ENCODE results near the gene ITFG2.
A peak's percentile ranks its signal among the peaks of the same experiment; 100 is the strongest.
"Not testable (repeated sequence)": the region's sequence is repeated elsewhere in the genome, so short reads cannot be mapped to it uniquely, and the experiment has no call there.

Gene ITFG2

DNA sequence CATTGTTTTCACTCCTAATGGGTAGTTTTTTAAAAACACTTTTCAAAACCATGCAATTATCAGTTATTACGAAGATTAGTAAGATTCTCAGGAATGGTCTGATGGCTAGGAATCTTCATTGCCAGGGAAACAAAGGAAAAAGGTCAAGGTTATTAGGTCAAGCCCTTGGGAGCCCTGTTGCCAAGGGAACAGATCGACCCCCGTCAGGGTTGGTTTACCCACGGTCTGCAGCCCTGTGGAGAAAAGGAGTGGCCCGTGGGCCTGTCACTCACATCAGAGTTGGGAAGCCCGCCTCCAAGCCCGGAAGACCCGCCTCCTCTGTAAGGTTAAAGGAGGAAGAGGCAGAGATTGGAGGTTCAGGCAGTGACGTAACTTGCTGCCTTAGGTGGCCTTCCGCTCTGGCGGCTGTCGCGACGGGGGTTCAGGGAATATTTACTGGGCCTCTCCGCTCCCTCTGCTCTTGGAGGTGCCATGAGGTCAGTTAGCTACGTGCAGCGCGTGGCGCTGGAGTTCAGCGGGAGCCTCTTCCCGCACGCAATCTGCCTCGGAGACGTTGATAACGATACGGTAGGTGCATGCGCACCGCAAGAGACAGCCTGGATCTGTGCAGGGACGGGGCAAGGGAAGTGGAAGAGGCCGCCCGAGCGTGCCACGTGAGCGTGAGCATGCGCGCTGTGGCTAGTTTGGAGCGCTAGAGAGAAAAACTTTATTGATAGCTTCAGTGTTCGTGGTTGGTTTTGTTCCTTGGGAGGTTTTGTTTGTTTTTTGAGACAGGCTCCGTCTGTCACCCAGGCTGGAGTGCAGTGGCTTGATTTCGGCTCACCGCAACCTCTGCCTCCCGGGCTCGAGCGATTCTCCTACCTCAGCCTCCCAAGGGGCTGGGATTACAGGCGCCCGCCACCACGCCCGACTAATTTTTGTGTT lies at the start of gene ITFG2:
Gene ITFG2 (plus strand): TSS at position 379 of the 924 bp plus-strand sequence. CDS start 93 bp downstream, at position 472.
- peak; percentile 96 for DNase-seq (ENCODE audit: low read depth)

DNA sequence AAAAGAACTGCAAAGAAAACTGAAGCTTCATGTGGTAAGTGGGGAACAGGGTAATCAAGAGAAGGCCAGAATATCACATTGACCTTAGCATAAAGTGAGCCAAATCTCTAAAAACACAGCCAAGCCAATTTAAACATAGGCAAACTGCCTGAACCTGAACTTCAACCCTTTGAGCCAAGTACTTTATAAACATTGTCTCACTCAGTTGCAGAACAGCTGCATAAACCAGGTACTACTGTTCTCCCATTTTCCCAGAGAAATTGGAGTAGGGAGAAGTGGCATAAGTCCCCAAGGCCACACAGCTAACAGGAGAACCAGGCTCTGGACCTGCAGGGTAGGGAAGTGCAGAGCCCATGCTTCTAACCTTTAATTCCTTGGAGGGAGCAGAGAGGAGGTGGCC lies 48.1 kb upstream of the ITFG2 start:
- no peak for DNase-seq (ENCODE audit: low read depth)

DNA sequence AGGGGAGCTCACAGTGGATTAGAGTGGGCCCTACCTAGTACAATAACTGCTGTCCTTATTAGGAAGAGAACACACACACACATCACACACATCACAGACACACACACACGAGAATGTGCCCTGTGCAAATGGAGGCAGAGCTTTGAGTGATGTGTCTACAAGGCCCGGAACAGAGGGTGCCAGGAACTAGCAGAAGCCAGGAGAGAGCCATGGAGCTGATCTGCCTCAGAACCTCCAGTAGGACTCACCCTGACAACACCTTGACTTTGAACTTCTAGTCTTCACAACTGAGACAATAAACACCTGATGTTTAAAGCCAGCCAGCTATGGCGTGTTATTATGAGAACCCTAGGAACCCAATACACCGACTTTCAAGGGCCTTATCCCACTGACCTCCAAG lies 47.4 kb upstream of the ITFG2 start:
- no peak for DNase-seq (ENCODE audit: low read depth)

DNA sequence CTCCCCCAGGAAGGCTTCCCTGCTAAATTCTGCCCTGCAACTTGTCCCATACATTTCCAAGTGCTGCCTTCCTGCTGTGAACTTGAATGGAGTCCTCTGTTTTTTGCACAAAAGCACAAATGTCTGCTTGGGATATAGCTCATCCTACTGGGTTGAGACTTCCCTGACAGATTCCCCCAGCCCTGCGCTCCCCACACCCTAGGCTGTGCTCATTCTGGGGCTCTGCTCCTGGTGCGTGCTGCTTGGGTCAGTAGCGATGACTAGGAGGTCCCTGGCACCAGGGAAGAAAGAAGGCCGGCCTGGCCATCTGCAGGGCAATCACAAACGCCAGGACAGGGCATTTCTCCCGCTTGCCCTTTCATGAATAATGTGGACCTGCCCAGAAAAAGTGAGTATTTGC lies 46.9 kb upstream of the ITFG2 start:
- DNase-seq (ENCODE audit: low read depth) = no peak

DNA sequence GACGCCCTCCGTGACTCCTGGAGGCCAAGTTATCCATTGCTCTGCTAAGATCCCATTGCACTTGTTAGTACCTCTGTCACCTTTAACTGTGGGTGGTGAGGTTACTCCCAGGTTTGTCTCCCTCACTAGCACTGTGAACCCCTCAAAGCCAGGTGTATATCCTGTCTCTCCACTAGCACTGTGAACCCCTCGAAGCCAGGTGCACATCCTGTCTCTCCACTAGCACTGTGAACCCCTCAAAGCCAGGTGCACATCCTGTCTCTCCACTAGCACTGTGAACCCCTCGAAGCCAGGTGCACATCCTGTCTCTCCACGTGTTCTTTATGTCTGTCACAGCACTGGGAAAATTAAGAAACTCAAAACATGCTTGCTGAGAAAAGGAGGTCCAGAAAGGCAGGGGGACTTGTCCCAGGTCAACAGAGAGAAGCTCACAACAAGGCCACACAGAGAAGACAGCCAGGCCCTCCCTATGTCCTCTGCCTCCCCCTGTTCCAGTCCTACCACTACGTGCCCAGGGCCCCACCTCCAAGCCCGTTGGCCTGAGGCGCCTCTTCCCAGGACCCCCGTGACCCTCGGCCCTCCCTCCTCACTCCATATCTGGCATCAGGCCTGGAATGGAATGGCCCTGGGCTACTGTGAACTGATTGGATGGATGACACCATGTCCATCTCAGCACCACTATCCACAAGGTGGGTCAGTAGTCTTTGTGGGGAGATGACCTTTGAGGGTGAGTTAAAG lies 44.1 kb upstream of the ITFG2 start:
- no peak for DNase-seq (ENCODE audit: low read depth)

DNA sequence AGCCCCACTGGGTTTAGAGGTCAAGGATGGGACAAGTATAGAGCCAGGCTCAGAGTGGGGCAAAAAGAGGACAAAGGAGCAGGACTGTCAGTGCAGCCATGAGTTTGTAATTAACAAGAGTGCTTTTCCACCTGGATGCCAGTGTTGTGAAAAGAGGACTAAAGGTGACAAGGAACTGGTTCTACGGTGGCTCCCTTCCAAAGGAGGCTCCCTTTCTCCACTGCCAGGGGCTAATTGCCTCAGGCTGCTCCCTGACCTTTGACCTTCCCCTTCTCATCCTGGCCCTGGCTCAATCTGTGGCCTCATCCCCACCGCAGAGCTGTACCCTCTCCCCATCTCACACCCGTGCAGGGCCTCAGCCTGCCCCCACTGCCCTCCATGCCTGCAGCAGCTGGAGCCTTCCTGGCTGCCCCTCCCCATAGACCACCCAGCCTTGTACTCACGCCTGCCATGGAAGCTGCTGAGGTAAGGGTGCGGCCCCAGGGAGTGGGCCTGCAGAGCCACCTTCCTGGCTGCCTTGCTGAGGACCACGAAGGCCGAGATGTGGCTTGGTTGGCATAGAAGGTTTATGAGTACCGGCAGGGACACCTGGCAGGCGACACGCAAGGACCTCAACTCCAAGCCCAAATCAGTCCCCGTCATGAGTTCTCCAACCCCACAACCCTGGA lies 42.5 kb upstream of the ITFG2 start:
- no peak for DNase-seq (ENCODE audit: low read depth)

DNA sequence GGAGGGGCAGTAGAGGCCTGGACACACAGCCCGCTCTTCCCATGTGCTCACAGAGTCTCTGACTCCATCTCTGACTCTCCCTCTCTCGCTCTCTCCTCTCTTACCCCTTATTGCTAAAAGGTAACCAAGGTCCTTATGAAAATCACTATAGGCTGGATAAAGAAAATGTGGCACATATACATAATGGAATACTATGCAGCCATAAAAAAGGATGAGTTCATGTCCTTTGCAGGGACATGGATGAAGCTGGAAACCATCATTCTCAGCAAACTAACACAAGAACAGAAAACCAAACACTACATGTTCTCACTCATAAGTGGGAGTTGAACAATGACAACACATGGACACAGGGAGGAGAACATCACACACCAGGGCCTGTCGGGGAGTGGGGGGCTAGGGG lies 41.9 kb upstream of the ITFG2 start:
- not testable (repeated sequence) for DNase-seq (ENCODE audit: low read depth)

DNA sequence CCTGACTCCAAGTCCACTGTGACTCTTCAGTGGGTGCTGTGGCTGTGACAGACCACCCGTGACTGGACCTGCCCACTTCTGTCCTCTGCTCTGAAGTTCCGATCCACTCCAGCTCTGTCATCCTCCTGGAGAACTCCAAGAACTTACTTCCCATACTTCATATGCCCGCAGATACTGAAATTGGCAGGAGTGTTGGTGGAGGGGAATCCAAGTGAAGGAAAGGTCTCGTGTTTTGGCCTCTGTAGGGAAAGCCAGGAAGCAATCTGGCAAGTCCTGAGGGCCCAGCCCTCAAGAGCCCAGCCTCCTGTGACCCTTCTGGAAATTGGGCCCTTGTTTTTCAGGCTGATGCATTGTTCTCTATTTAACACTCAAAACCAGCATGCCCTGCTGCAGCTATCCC lies 40.1 kb upstream of the ITFG2 start:
- no peak for DNase-seq (ENCODE audit: low read depth)

DNA sequence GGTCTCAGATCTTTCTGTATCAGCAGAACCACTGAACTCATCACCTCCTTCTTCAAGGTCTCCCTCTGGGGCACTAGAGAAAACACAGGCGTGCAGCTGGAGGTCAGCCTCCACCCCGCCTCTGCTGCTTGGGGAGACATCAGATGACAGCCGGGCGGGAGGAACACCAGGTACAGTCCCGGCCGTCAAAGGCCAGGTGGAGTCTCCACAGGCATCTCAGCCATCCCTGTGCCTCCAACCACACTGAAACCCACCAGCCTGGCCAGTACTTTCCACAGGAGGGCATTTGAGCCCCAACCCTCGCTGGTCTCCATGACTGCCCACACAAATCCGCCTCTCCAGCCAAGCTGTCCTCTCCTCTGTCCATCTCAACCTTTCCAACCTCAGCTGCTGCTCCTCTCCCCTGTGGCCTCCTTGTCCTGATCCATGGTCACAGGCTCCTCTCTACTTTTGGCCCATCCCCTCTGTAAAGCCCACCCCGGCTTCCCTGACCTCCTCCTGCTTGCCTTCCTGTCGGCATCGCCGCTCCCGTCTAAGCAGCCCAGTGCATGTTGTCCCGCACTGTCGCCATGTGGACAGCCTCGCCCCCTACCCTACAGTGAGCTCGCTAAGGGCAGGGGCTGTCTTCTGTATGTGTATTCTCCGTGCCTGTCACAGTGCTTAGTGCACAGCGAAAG lies 39.1 kb upstream of the ITFG2 start:
- no peak for DNase-seq (ENCODE audit: low read depth)

DNA sequence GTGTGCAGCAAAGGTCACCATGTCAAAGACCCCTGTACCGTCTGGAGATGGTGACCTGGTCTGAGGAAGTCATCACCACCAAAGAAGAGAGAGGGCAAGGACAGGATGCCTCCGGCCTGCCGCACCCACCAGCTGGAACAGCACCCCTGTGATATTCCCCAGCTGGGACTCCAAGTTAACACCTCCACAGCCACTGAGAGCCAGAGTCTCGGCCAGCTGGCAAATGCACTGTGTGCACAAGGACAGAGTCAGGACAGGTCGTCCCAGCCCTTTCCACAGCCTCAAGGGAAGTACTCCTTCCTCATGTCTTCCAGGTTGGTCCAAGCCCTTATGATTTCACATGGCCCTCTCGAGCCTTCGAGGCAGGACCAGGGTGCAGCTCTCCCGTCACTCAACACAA lies 37.0 kb upstream of the ITFG2 start:
- DNase-seq (ENCODE audit: low read depth) = no peak

DNA sequence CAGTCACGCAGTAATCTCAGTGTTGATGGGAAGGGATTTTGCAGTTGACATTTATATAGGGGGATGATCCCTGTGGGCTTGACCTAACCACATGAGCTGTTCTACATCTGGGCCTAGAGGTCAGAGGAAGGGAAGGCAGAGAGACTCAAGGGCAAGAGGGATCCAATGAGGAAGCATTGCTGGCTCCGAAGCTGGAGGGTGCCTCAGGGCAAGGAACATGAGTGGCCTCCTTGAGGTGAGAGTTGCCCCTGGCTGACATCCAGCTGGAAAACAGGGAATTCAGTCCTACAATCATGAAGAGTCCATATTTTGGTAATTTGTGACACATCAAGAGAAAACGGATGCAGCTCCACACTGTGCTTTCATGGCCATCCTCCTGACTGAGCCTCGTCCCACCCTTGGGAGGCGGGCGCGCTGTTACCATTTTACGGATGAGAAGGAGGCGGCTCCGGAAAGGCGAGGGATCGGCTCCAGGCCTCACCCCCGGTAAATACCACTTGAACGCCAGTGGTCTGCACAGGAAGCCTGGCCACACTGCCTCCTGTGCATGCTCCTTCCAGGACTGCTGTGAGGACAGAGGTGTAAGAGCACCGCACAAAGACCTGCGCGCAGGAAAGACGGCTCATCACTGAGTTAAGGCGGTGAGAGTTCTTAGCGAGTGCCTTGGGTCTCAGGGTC lies 36.2 kb upstream of the ITFG2 start:
- DNase-seq (ENCODE audit: low read depth) = no peak

DNA sequence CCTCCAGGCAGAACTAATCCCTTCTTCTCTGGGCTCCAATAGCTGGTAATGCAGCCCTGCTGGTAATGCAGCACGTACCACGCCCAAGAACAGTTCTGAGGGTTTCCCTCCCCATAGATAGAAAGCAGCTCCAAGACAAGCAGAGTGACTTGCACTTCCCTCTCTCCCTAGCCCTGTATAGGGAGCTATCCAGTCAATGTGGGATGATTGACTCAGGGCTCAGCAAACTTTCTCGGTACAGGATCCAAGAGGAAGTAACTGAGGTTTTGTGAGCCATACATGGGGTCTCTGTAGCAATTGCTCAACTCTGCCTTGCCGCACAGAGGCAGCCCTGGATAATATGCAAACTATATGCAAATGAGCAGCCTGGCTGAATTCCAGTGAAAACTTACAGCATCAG lies 33.2 kb upstream of the ITFG2 start:
- DNase-seq (ENCODE audit: low read depth) = no peak

DNA sequence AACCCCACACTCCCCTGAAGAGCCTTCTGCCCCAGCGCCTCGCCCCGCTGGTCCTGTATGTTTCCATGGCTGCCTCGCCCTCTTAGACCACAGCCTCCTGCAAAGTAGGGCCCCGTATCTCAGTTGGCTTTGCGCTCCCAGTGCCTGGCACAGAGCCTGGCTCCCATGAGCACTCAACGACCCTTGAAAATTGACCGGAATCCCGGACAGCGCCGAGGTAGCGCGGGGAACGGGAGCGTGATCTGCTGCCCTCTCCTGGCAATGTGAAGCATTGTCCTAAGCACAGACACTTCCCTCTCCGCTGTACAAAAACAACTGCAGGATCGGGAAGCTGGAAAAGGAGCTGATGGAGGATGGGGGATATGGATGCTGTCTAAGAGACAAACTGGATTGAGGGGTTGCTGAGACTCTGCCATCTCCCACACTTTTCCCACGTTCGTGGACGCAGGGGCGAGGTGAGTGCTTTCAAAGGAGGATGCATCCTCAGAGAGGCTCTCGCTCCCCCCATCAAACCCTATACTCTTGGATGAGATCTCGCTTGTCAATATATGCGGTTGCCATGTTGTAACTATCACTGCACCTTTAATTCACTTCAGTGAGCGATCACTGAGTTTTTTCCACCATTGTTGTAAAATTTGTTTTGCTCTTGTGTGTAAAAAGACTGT lies 28.4 kb upstream of the ITFG2 start:
- peak; percentile 30 for DNase-seq (ENCODE audit: low read depth)

DNA sequence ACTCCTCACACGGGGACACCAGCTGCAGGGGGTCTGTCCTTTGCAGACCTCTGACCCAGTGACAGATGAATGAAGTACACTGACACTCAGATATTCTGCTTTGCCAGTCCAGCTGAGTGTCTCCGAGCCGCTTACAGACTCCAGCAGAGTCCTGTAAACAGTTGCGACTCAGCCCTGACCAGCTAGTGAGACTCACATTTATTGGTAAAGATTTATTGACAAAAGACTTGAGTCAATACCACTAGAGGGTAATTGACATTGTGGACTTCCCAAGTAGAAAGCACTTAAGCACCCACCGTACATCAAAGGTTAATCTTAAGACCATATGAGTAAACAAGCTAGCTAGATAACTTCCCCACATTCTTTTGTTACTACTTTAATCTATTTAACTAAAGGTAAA lies 27.5 kb upstream of the ITFG2 start:
- no peak for DNase-seq (ENCODE audit: low read depth)

DNA sequence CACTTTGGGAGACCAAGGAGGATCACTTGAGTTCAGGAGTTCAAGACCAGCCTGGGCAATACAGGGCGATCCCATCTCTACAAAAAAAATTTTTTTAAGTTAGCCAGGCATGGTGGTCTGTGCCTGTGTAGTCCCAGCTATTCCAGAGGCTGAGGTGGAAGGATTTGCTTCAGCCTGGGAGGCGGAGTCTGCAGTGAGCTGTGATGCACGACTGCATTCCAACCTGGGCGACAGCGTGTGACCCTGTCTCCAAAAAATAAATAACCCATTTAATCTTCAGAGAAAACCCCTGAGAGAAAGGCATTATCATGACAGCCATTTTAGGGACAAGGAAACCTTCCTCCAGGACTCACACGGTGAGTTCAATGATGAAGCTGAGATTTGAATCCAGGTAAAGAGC lies 21.4 kb upstream of the ITFG2 start:
- DNase-seq (ENCODE audit: low read depth) = no peak

DNA sequence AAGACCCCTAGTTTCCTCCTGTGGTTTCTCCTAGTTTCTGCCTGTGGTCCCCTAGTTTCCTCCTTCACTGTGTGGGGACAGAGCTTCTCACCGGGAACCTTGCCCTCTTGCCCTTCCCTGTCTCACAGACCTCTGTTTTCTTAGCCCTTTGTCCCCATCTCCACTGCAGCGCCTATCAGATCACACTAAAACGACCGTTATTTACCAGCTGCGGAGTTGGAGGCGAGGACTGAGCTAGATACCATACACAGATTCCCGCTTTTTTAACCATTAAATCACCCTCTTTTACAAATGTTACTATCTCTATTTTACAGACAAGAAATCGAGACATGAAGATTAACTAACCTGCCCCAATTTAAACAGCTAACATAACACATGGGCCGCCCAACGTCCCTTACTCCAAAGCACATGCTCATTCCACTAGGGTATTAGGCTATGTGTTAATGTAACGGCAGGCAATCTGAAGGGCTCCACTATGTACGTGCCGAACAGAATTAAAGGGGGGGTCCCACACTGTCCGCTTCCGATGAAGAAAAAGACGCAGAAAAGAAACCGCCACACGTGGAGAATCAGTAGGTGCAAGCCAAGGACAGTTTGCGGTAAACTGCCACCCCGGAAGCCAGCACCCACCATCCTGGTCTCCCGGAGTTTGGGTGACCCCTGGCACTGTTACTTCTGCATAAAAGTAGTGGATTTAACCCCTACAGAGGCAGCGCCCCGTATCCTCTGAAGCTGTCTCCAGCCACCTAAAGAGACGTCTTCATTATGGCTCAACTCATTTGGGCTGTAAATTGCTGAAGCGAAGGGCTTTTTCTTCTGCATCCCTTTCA lies 19.6 kb upstream of the ITFG2 start:
- no peak for DNase-seq (ENCODE audit: low read depth)

DNA sequence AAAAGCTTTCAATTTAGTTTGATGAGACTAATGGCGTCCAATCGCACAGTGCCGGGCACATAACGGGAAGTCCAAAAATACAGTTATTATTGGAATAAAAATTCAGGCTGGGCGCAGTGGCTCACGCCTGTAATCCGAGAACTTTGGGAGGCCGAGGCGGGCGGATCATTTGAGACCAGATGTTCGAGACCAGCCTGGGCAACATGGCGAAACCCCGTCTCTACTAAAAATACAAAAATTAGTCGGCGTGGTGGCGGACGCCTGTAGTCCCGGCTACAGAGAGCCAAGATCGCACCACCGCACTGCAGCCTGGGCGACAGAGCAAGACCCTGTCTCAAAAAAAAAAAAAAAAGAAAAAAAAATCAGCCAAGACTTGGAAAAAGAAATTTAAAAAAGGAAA lies 18.9 kb upstream of the ITFG2 start:
- no peak for DNase-seq (ENCODE audit: low read depth)

DNA sequence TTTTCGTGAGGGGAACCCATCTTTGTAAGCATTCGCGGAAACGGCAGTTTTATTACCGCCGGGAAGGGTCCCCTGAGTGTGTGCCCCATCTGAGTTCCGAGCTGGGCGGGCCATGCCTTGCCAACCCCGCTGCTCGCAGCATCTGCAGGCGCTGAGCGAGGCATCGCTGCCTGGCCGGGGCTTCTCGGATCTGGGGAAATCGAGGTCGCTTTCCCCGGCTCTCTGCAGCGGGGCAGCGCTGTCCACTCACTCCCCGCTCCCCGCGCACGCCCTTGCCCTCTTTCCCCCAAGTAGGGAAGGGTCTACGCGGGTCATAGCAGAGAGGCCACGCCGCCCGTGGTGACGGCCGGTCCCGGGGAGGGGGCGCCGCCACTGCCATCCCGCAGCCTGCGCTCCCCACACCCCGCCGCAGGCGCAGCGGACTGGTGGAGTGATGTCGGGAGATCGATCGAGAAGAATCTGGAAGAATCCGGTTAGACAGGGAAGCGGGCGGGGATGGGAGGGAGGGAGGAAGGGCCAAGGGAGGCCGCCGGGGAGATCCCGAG lies 18.2 kb upstream of the ITFG2 start:
- DNase-seq (ENCODE audit: low read depth) = no peak

DNA sequence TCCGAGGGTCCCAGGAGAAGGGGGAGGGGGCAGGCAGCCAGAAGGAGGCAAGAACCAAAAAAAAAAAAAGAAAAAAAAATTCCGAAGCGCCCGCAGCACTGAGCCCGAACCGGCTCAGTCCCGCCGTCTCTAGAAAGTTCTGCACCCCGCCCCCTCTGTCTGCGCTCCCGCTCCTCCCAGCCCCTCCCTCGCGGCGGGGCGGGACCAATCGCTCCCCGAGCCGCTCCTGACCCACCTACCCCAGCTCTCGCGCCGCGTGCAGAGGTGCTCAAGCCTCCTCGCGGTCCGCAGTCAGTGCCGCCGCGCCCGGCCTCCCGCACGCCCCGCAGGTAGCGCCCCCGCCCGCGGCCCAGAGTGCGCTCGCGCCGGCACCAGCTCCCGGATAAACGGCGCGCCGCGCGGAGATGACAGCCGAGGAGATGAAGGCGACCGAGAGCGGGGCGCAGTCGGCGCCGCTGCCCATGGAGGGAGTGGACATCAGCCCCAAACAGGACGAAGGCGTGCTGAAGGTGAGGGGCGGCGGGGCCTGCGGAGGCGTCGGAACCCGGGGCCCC lies 17.7 kb upstream of the ITFG2 start, which contains the start of gene FKBP4:
Gene FKBP4 (plus strand): TSS at position 235 of the 554 bp plus-strand sequence. CDS start 170 bp downstream, at position 405.
- DNase-seq (ENCODE audit: low read depth) = peak; percentile 92
